Uterus (tissue), 2 donors: ENCODE data around the gene VSIR.

Source experiments
- CTCF ChIP-seq, 4 experiments: fragments of 200-600 bp in 2 of 4; fragments of 450-650 bp in 2 of 4; sonication (generic) in 2 of 4; IDR thresholded peaks; one replicate each; pipeline ENCODE4 v1.5.1; 2016 to 2019; ENCODE audit warnings: antibody characterized with exemption in 4 of 4, mild to moderate bottlenecking in 2 of 4, moderate library complexity in 1 of 4
- POLR2A ChIP-seq, 2 donors: fragments of 450-650 bp; IDR thresholded peaks; one replicate each; pipeline ENCODE4 v1.6.1; 2016; ENCODE audit warnings: antibody characterized with exemption in 2 of 2, mild to moderate bottlenecking in 1 of 2, moderate library complexity in 1 of 2

GRCh38 chr10:71778071-71778825 lies 4.9 kb upstream of the VSIR start:
- TF ChIP-seq CTCF (IDR thresholded peaks at IDR 0.05) (no peak), POLR2A (IDR thresholded peaks at IDR 0.05) (no peak)
